ENCODE results near the gene RAB10.
"Not testable (repeated sequence)": the region's sequence is repeated elsewhere in the genome, so short reads cannot be mapped to it uniquely, and the experiment has no call there.

RAB10 gene

GRCh38 chr2:26166541-26166940 is 132.7 kb downstream of the RAB10 start:
- DNase-seq, result not testable (repeated sequence)

DNA sequence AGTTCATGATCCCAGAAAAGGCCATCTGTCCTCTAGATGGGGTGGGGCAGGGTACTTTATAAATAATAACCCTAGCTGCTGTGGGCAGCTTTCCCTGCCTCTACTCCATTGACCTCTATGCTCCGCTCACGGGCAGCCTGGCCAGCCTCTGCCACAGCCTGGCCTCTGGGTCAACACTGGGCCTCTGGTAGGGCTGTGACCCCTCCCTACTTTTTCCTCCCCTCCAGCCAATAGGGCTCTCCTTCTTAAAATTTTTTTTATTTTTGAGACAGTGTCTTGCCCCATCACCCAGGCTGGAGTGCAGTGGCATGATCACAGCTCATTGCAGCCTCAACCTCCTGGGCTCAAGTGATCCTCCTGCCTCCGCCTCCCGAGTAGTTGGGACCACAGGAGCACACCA is 134.9 kb downstream of the RAB10 start:
- no peak for DNase-seq

- no peak for DNase-seq
Measured at GRCh38 chr2:26169226-26169625, 135.3 kb downstream of the RAB10 start.

DNA sequence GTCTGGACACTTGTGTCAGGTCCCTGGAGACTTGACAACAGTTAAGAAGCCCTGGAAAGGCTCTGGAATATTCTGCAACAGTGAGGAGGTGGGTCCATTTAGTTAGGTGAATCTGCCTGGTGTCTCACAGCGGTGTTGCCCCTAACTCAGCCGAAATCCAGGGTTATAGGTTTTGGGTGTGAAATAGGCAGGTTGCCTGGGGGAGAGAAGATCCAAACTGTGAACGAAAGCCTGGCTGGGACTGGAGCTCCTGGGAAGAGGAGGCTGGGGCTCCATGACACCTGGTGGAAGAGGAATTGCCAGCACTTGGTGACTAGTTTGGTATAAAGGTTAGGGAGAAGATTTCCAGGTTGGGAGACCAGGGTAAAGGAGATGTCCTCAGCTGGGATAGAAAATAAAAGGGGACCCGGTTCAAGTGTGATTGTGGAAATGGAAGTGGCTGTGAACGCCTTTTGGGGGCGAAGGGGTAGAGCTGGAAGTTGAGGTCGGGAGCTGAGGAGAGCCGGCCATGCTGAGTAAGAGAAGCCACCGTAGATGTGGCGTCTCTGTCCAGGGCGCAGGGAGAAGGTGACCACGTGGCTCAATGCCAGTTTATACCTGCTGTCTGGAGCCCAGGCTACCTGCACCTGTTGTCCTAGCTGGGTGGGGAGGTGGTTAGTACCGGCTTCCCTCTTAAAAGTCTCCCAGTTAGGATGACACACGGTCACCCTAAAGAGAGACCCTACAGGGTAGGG is 136.0 kb downstream of the RAB10 start:
- DNase-seq, result no peak

DNA sequence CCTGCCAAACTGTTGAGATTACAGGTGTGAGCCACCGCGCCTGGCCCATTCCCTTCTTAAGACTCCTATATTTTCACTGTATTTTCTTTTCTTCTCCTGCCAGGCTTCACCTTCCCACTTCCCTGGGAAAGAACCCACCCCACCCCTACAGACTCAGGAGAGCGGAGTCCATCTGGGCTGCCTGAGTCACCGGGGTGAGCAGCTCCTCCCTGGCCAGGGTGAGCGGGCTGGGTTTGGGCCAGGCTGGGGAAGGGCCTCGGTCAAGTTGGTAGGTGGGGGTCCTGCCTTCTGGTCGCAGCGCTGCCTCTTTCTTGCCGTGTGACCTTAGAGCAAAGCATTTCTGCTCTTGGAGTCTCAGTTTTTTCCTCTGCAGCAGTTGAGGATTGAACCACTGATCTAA is 136.9 kb downstream of the RAB10 start:
- no peak for DNase-seq

GRCh38 chr2:26172189-26172870 is 138.4 kb downstream of the RAB10 start:
- DNase-seq, result no peak

GRCh38 chr2:26172871-26173775 is 139.2 kb downstream of the RAB10 start, which contains the start of gene GAREM2:
TSS of gene GAREM2 (plus strand) at chr2:26173088. CDS start at chr2:26173221, 133 bp downstream.
- DNase-seq, result no peak

DNA sequence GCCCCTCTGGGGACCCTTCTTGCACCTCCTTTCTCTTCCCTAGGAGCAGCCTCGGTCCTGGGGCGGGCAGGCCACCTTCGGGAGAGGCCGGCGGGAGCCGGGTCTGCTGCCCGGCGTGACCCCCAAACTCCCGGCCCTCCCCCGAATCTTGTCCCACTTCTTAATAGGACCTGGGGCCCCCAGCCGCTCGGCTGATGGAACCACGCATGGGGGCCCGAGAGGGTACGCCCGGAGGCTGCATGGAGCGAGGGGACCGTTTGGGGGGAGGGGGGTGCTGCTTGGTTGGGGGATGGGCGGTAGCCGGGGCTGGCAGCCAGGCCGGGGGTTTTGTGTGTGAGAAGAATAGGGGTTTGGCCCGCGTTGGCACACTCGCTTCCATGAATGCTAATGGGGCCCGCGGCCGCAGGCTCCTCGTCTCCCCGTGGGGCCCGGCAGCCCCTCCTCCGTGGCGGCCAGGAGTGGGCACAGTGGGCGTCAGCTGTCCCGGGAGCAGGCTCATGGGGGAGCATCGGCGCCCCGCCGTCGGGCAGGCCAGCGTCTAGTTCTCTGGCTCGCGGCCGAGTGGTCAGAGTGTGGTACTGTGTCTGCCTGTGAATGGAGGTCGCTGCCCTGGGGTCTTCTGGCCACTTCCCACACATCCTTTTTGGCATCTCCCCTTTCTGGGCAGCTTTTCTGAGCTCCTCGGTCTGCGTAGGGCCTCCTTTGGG is 140.0 kb downstream of the RAB10 start:
- DNase-seq, result no peak

- DNase-seq, result no peak
Measured at GRCh38 chr2:26174691-26175465, 141.0 kb downstream of the RAB10 start.

DNA sequence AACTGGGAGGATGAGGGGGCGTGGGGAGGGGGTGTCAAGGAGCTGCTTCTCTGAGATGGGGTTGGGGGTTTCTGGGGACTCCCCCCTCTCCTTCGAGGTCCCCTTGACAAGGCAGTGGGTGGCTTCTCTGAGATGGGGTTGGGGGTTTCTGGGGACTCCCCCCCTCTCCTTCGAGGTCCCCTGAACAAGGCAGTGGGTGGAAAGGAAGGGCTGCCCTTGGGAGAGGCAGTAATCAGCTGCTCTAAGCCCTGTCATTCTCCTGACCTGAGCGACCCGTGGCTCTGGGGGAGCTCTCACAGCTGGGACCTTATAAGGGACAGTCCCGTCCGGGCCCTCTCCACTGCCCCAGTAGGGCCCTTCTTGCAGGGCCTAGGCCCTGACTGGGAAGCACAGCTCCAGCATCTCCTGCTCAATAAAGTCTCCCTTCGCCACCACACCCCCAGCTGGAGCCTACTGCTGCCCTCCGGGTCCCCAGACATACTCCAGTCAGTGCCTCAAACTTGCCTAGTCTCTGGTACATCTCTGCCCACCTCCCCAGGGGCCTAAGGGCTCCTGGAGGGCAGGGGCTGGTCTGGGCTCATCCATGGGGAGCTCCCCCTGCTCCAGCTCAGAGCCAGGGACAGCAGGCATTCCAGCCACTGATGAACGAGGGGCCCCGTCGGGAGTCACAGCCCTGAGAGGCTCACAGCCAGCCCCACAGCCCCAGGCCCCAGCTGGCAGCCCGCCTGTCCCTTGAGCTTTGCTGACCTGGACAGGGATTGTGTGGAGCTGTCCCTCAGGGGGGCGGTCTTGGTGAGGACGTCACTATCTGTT is 141.8 kb downstream of the RAB10 start:
- no peak for DNase-seq

- DNase-seq, result no peak
Measured at GRCh38 chr2:26176279-26176615, 142.4 kb downstream of the RAB10 start.

DNA sequence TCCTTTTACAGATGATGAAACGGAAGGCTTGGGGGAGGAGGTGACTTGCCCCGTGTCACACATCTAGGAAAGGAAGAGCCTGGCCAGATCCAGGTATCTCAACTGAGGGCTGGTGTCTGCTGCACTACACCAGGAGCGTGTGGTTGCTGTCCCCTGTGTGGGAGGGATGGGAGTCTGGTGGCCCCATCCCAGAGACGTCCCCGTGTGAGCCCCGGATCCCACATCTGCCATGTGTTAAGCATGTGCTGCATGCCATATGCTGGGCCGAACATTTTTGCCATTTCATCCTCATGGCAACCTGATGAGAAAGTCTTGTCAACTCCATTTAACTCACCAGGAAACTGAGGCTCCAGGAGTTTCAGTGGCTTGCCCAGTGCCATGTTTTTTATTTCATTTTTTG is 143.2 kb downstream of the RAB10 start:
- no peak for DNase-seq

GRCh38 chr2:26178246-26178645 is 144.4 kb downstream of the RAB10 start:
- no peak for DNase-seq

GRCh38 chr2:26178746-26179436 is 145.0 kb downstream of the RAB10 start:
- no peak for DNase-seq

DNA sequence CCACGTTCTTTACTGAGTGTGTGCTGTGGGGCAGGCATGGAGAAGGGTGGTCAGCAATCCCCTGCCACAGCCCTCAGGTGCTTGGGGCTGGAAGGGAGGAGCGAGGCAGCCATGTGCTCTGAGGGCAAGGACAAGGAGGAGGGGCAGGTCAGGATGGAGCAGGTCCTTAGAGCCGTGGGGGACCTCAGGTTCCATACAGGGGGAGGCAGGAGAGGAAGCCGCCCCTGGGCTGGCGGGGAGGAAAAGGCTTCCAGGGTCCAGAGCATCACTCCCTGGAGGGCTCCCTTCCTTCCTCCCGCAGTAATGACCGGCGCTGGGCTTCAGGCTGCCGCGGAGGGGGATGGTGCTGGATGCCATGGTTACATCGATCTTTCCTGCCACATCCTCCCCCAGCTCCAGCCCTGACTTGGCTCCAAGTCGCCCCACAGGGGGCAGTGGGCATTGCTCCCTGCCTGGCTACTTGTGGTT is 145.6 kb downstream of the RAB10 start:
- no peak for DNase-seq

- no peak for DNase-seq
Measured at GRCh38 chr2:26182441-26182840, 148.6 kb downstream of the RAB10 start.

GRCh38 chr2:26182887-26183630 is 149.2 kb downstream of the RAB10 start:
- DNase-seq, result no peak

GRCh38 chr2:26184121-26184520 is 150.2 kb downstream of the RAB10 start:
- no peak for DNase-seq

DNA sequence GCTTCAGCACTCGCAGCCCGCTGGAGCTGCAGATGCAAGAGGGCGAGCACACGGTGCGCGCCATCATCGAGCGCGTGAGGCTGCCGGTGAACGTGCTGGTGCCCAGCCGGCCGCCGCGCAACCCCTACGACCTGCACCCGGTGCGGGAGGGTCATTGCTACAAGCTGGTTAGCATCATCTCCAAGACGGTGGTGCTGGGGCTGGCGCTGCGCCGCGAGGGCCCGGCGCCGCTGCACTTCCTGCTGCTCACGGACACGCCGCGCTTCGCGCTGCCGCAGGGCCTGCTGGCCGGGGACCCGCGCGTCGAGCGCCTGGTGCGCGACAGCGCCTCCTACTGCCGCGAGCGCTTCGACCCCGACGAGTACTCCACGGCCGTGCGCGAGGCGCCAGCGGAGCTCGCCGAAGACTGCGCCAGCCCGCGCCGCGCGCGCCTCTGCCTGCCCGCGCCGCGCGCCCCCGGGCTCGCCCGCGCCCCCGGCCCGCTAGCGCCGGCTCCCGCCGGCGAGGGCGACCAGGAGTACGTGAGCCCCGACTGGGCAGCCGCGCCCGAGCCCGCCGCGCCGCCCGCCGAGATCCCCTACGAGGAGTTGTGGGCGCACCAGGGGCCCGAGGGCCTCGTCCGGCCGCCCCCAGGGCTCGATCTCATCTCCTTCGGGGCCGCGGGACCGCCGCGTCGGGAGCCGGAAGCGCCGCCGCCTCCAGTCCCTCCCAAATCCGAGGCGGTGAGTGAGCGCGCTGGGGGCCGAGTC is 150.8 kb downstream of the RAB10 start:
- peak; percentile 85 to 86 for DNase-seq
